ENCODE results near the gene ASTN1.

Gene ASTN1

DNA sequence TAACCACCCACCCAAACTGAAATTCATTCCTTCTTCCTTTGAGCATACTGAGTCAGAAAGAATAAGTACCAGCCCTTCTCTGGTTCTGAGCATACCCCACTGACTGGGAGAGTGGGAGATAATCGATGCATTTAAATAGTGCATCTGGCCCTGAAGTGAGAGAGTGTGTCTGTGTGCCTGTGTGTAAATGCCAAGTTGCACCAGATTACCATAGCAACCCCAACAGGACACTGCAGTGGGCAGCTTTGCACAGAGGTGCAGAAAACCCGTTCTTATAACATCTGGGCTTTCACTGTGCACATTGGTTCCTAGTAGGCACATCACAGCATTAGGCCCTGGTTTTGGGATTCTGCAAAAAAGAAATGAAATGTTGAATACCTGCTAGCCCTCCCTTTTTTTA is 2.3 kb downstream of the ASTN1 start:
- no peak for DNase-seq

DNA sequence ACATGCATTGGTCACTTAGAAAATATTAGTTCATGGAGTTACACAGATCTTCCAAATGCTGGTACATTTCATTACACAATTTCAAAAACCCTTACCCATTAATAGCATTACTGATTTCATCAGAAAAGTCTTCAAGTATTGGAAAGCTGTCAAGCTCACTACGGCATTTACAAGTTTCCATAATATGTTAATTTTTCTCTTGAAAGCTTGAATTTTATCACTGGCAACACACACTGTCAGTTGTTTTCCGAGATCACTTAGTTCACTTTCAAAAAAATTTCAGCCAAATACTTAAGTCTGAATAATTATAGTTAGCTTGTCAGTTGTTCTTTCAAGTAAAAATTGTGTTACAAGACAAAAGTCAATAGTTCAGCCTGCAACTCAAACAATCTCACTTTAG is 18.0 kb downstream of the ASTN1 start:
- DNase-seq: no peak

DNA sequence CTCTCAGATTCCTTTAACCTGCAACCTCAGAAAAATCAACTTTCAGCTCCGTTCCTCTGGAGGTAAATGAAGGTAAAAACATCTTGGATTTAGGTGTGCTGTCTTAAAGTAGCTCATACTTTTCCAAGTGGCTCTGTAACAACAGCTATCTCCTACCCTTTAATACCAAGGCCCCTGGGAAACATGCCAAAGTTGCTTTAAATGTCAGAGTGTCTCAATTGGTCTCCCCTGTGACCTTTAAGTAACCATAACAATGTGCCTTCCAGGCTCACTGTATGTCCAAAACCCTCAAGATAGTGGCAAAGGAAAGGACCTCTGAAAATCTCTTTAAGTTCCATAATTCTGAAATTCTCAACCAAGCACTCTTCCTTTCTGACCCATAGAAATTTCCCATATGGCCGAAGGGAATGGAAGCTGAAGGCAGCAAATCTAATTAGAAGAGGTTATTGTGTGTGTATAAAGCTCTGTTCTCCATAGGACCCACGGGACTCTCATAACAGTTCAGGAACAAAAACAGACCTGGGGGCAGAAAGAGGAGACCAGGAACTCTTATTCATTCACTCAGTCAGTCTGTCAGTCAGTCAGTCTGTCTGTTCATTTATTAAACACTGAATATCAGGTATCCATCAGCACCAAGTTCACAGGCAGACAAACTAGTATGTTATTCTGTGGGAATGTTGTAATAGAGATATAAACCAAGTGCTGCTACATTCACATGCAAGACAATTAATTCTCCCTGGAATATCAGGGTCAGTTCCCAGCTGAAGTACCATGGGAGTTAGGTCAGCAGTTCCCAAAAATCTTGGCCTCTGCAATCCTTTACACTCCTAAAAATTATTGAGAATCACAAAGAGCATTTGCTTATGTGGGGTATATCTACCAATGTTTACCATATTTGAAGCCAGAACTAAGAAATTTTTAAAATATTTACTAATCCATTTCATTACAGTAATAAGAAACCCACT is 19.1 kb downstream of the ASTN1 start:
- no peak for DNase-seq

DNA sequence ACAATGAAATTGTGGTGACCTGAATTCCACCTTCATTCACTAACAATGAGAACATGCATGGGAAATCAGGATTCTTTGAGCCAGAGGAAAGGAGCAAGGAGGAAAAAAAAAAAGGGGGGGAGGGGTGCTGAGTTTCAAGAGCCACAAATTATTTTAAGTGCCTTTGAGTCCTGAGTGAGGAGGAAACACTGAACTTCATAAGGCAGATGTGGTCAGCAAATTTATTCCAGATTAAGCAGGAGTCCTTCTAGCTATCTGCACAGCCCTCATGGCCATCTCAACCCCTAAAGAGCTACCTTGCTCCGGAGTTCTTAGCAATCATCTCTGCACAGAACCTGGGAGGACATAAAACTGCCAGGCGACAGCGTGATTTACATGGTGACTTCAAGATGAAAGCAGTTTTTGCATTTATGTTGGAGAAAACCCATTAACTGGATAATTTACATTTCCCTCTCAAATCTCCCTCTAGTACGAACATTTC is 21.7 kb downstream of the ASTN1 start:
- DNase-seq: no peak

DNA sequence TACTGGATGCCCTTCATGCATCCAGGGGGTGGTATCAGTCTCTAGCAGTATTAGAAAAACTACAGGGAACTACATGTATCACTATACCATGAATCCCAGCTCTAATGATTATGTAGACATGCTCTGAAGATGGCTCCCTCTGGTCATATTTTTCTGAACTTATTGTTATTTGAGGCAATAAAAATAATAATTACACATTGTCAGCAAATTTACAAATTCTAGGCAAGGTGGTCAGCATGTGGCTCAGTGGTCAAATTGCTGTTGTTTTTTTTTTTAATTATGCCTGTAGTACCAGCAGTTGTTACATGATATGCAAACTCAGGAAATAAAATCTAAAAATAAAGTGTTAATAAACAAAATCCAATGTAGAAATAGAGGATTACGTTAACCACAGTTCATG is 22.5 kb downstream of the ASTN1 start:
- no peak for DNase-seq

DNA sequence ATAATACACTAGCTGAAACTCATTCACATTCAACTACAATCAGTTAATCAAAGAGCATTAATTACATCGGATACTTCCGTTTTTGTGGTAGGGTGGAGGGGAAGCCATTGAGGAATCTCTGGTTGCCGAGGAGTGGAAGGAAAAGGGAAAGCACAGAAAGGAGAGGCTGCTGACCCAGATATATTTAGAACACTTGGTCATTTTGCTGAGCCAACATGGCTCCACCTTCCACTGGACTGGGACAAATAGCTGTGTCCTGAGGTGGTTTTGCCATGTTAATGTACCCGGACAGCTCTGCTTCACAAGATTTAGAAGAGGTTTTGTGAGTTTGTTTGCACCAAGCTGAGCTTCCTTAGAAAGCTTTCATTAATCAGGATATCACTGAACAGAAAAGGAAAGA is 26.2 kb downstream of the ASTN1 start:
- DNase-seq: no peak

DNA sequence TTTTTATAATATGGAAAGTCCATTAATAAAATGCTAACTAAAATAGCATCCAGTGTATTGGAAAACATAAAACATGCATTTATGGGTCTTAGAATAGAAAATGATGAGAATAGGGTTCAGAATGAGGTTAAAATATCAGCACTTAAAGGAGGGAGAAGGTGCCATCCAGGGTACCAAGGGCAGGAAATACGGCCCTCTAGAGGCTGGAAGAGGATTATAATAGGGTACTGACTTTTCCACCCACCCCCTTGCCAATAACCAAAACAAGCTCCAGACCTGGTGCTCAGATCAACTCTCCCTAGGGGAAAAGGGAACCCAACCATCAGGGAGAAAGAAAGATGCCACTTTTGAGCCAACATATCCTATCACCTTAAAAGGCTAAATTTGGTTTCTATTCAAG is 26.7 kb downstream of the ASTN1 start:
- no peak for DNase-seq

DNA sequence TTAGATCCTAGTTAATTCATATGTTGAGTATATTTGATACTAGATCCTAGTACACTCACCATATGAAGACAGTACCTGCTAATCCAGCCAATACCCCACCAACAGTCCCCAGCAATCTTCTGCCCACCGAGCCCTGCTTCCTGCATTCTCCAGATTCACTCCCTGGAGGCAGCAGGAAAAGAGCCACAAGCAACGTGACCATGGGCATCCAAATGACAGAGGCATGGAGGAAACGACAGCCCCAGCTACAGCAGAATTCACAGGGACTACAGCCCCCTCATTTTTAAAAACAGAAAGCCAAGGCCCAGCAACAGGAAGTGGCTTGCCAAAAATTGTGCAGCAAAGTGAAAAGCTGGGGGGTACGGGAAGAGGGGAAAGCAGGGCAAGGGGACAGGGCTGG is 29.3 kb downstream of the ASTN1 start:
- no peak for DNase-seq

DNA sequence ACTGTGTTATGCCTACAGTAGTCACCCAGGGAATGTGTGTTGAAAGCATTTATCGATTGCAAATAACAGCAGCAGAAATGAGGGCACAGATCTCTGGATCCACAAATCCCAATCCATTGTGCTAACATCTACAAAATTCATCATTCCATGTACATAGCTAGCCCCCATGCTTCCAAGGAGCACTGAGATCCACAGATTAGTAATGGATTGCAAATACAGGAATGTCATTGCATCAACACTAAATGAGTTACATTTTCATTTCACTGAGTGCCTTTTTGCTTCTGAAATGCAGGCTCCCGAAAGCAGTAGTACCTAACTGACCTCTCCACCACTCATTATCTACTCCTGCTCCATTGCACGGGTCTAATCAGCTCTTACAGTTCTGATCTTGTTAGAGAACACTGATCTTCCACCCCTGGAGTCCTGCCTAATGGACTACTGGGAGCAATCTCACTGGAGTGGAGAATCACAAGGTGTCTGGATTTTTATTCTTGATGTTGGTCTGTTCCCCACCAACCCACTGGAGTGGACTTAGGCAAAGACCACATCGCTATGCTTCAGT is 30.5 kb downstream of the ASTN1 start:
- DNase-seq: no peak

DNA sequence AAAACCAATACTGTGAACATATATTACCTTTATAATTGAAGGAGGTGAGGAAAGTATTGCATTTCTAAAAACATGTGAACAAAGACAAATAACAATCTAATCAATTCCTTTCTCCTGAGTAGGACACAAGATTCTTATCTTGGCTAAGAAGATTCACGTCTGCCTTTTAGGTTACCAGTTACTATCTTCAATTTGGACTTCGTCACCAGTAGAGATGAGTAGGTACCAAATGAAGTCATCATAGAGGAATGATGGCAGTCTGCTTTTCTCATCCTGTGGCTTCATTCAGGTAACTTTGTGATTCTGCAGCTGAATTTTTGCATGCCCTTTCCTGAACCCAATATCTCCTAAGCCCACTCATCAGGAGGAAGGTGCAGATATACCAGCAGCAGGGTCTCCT is 32.4 kb downstream of the ASTN1 start:
- DNase-seq: no peak

DNA sequence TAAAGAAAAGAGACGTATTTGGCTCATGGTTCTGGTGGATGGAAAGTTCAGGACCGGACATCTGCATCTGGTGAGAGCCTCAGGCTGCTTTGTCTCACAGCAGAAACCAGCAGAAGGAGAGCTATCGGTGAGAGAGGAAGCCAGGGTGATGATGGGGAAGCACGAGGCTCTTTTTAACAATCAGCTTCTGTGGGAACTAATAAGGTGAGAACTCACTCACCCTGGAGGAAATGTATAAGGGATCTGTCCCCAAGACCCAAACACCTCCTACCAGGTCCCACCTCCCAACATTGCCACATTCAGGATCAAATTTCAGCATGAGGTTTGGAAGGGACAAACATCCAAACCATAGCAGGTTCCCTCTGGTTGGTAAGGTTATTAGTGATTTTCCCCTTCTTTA is 32.8 kb downstream of the ASTN1 start:
- no peak for DNase-seq

DNA sequence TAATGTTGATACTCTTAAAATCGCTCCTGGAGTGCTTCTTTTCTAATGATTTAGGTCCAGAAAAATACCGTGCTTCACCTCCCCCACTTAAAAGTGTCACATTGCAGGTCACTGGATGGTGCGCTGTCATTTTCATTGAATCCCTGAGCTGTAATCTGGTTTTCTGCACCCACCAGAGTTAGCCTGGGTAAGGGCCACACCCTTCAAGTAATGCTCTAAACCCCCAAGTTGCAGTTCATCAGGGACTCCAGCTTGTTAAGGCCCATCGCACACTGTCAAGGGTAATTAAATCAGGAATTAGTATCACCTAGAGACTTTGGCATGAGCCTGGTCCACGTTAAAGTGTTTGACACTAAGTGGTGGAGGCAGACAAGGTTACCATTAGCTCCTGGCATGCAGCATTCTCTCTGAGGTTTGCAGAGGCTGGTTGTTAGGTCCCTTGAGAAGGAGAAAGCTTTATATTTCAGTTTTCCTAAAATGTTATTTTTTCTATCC is 34.0 kb downstream of the ASTN1 start:
- no peak for DNase-seq

DNA sequence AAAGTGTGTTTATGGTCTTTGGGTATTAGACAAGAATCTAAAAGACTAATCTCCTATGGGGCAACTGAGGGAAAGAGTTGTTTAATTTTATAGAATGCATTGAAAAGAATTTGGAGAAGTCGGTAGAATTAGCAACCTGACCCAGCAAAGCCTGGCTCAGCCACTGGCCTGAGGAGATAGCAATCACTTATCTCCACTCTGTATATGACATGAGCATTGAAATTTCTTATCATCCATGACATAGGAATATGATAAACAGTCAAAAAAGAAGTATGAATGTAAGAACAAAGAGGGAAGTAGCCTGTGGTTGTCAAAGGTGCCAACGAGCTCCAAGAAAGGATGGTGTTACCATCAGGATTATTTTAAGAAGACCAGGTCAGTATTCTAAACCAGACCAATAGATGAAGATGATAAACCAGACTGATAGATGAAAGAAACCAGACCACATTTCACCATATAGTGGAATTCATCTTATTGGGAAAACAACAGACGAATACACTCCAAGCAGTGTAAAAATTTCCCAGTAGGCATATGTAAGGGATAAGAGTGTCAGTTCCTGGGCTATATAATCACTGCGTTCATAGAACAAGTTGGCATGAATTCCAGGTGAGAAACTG is 35.7 kb downstream of the ASTN1 start:
- DNase-seq: no peak

DNA sequence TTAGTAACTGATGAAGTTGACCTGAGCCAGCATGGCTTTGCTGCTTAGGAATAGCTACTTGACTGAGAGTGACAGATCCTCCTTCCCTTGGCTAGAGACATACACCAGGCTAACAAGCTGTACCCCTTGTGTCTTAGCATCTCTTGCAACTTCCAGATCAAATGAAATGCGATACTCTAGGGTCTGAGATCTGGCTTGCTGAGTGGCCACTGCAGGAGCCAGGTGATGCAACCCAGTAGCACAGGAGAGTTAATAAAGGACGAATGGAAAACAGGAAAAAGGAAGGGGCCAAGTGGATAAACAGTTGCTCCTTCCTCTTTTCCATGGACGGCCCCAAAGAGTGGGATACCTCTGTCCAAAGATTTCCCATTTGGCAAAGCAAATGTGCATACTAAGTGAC is 38.2 kb downstream of the ASTN1 start:
- DNase-seq: no peak

DNA sequence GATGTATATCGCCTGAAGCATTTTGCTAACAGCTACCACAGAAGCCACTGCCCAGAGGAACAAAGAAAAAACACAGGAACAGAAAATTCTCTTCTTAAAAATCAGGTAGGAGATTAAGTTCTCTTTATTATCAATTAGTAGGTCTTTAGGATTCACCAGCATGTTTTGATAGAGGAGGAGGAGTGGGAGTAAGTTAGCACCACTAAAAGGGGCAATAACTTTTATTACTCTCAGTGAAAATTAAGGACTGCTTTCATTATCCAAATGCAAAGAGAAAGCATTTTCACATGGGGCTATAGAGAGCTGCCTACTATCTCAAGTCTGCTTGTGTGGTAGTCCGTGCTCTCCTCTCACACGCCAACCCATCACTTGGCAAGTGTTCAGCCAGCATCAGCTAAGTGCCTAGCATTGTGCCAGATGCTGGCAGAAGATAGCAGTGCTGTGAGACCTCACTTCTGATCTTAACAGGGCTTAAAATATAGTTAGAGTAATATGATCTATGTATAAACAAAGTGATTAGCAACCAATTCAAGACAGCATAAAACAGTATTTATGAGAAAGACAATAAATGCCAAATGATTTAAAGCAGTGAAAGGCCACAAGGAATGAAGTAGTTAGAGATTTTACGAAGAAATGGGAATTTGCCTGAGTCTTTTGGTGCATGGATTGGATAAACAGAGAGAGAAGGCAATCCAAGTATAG is 39.8 kb downstream of the ASTN1 start:
- DNase-seq: no peak

DNA sequence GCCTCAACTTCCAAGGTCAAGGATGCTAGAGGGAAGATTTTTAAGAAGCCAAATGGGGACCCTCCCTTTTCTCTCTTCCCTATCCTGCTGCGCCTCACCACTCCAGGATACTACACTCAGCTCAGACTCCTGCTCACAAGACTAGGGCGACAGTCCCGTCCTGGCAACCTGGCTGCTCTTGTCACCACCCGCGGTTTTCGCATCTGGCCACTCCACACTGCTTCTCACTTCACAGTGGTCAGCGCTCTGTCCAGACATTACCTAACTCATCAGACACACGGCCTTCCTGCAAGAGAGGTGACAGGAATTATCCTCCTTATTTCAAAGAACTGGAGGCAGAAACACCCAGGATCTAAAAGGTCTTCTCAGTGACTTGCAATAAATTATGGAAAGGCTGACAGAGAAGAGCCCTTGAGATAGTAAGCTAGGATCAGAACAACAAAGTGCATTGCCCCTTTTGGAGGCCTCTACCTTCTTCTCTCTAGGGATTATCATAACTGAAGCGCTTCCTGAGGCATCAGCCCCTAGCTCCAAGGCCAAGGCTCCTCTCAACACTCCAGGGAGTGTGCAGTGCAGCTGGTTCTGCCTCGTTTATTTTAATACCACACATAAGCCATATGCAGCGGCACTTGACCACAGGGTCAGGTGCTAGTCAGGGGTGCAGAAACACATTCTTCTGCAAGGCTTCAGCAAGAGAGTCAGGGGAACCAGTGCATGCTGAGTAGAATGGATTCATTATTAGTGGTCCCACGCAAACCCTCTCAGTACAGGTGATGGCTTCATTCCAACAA is 41.9 kb downstream of the ASTN1 start:
- DNase-seq: no peak

DNA sequence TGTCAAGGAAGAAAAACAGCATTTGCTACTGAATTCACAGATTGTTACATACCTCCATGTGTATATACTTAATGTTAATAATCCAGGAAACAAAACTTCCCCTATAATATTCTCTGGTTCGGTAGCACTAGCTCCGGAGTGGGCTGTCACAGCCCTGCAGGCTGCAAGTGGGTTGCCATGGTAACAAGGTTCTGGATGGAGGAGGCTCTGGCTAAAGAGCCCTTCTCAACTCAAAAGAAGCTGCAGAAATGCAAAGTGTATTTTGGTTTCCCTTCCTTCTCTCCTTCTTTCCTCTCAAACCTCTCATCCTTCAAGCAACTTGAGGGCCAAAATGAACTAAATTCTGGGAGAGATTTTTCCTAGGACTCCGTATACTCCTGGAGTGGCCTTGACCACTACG is 45.2 kb downstream of the ASTN1 start:
- DNase-seq: no peak

DNA sequence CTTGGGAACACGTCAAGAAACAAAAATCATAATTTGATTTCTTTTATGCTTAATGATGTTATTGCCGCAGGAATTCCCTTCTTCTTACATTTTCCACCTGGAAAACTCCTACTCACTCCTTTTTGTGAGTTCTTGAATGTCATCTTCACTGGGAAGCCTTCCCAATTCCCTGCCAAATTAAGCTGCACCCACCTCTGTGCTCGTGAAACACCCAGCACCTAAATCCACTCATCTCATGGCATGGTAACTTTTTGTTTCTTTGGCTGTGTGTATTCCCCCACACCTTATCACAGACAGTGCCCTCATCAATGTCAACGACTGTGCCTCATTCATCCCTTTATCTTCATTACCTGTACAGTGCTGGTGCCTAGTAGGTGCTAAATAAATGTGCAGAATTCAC is 45.6 kb downstream of the ASTN1 start:
- no peak for DNase-seq

DNA sequence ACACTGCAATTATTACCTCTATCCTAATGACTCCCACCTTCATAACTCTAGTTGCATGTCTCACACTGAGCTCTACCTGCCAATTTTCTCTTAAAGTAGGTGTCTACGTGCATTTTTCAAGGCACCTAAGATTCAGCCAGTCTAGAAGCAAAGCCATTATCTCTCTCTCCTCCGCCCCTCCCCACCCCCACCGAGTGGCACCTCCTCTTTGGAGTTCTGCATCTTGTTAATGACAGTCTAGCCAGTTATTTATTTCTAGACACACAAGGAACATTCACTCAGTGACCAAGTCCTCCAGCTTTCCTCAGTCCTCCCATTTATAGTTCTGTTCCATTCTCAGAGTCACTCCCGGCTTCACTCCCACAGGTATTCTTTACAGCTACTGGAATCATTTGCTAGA is 47.6 kb downstream of the ASTN1 start:
- no peak for DNase-seq

DNA sequence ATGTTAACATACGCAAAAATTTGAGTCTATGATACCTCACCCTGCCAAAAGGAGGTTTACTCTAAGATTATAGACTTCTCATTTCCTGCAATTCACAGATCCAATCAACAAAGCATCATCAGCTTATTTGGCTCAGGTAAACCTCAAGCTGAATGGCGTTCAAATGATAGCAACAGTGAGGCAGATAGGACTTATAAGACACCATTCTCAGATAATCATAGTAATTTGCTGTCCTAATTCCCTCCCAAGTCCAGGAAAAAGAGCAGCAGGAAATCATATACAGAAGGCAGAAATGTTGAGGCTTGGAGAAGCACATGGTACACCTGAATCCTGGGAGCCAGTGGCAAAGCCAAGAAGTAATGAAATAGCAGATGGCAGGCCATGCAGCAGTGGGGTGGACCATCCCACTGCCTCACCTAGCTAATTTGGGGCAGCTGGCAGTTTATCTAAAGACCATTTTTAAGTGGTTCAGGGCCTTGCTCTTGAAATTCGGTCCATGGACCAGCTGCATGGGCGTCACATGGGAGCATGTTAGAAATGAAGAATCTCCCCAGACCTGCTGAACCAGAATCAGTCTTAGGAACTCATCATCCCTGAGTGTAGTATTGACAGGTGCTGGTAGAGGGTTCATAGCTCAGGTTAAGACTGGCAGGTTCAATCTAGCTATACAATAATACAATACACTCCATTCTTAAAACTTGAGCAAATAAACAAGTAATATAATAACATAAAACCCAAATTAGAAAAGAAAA is 57.7 kb downstream of the ASTN1 start:
- no peak for DNase-seq

DNA sequence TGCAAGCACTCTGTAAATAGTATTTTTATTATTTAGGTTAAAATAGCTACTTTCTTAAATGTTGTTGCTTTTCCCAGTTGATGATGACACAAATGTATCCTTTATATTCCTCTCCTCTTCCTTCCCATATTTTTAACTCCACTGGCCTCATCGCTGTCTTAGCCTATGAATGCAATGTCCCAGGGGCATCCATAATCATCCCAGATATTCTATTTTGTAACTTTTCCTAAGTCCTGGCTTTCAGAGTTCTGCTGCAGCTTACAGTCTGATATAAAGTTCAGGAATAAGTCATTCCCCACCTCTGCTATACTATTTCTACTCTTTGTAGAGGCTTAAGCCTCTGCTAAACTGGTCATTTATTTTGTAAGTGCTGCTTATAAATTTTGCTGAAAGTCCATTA is 58.3 kb downstream of the ASTN1 start:
- no peak for DNase-seq

Data from bone marrow (tissue), 2 donors.